ENCODE results near the gene RCL1. TPM values are rescaled to one million over a fixed set of nuclear protein-coding genes. Genes with fewer than 3 reads are reported as not detected.

The RCL1 gene
- total RNA-seq, 1 experiment from 2014 or later = 34.4 TPM

GRCh38 chr9:4828761-4829160 is 36.0 kb downstream of the RCL1 start:
- Mint-ChIP-seq H3K4me3 (no peak overlapping the region), H3K4me1 (peaks cover 0 to 5% of the 10 kb centered on the region in 2 experiments; a peak in 3 of 4 replicates), H3K27ac (no peak overlapping the region), H3K27me3 (ENCODE audit: low read depth) (no peaks in the 10 kb centered on the region), H3K36me3 (ENCODE audit: insufficient read depth in 1 of 3, low read depth in 3 of 3) (peaks cover 0 to 28% (median 11%) of the 10 kb centered on the region in 3 experiments; a peak in 6 of 7 replicates), H3K9me3 (no peaks in the 10 kb centered on the region)
- Histone ChIP-seq H3K79me2 (ENCODE audit: insufficient read depth, low read length) (no peaks in the 10 kb centered on the region), H2BK15ac (ENCODE audit: low read depth, low read length) (no peak overlapping the region), H2AK5ac (ENCODE audit: insufficient read length, low read length) (no peak overlapping the region), H3K18ac (ENCODE audit: insufficient read length, low read depth, low read length) (no peak overlapping the region), H3K4me1 (ENCODE audit: insufficient read depth, low read length) (no peaks in the 10 kb centered on the region), H2BK20ac (ENCODE audit: low read depth, low read length, poor library complexity, severe bottlenecking) (no peak overlapping the region), H3K4me2 (ENCODE audit: insufficient read depth, insufficient read length, low read length) (no peak overlapping the region), H2BK120ac (ENCODE audit: low read depth, low read length, poor library complexity, severe bottlenecking) (no peak overlapping the region), H3K56ac (ENCODE audit: insufficient read length, low read depth, low read length) (no peak overlapping the region), H2AFZ (ENCODE audit: low read length) (no peak overlapping the region), H3K14ac (ENCODE audit: insufficient read depth, low read length) (no peak overlapping the region), H3K4ac (ENCODE audit: low read depth, low read length) (no peak overlapping the region), H4K5ac (ENCODE audit: insufficient read length, low read depth, low read length) (no peak overlapping the region), H3T11ph (ENCODE audit: low read length) (no peak overlapping the region), H3K23me2 (ENCODE audit: insufficient read length, low read depth, low read length, poor library complexity, severe bottlenecking) (no peaks in the 10 kb centered on the region), H3K23ac (ENCODE audit: insufficient read length, low read depth, low read length) (no peak overlapping the region), H2BK5ac (ENCODE audit: insufficient read length, low read length) (no peak overlapping the region), H3K27me3 (ENCODE audit: insufficient read depth, low read length) (no peaks in the 10 kb centered on the region), H3K9me3 (ENCODE audit: control insufficient read depth, low read depth, low read length) (no peaks in the 10 kb centered on the region), H3K9ac (ENCODE audit: extremely low read depth, insufficient read length, low read length) (no peak overlapping the region), H4K20me1 (ENCODE audit: control insufficient read depth, insufficient read depth, insufficient read length) (no peaks in the 10 kb centered on the region), H2BK12ac (ENCODE audit: insufficient read length, low read depth, low read length) (no peak overlapping the region), H4K91ac (ENCODE audit: insufficient read length, low read depth, low read length) (no peak overlapping the region), H3K27ac (ENCODE audit: insufficient read length, low read depth, low read length) (no peak overlapping the region), H3K79me1 (ENCODE audit: insufficient read depth, low read depth, low read length, poor library complexity, severe bottlenecking) (no peaks in the 10 kb centered on the region), H4K8ac (replicated peaks; ENCODE audit: insufficient read length, low read depth, low read length) (no peak overlapping the region)
- no CpG with 5 or more reads among the region's 2 CpGs for WGBS (ENCODE audit: extremely low coverage, insufficient read length, low lambda C conversion rate)
- DNase-seq = no peak
- TF ChIP-seq CTCF (conservative IDR thresholded peaks at IDR 0.05) = no peak
